HAP-1 (cell line): ENCODE data around the gene DES.

ENCODE experiments used
- DNase-seq, 2 experiments: peaks; one replicate each; pipeline ENCODE4 v3.0.0-alpha.2; 2016 to 2020; ENCODE audit warnings: low spot score in 2 of 2
- H3K27me3 ChIP-seq: fragments of 250-450 bp; sonication (Bioruptor Pico); 2 replicates; pipeline ENCODE4 v1.5.1; 2020; ENCODE audit warnings: low read depth, mild to moderate bottlenecking, moderate library complexity
- H3K36me3 ChIP-seq: fragments of 250-450 bp; sonication (Bioruptor Pico); replicated peaks from 2 replicates; pipeline ENCODE4 v1.5.1; 2020; ENCODE audit warnings: mild to moderate bottlenecking
- H3K4me1 ChIP-seq: fragments of 250-450 bp; sonication (Bioruptor Pico); 2 replicates; pipeline ENCODE4 v1.5.1; 2020; ENCODE audit warnings: mild to moderate bottlenecking
- H3K4me3 ChIP-seq: fragments of 250-450 bp; sonication (Bioruptor Pico); 2 replicates; pipeline ENCODE4 v1.5.1; 2020; ENCODE audit warnings: mild to moderate bottlenecking, moderate library complexity
- H3K9me3 ChIP-seq: fragments of 250-450 bp; sonication (Bioruptor Pico); 2 replicates; pipeline ENCODE4 v1.5.1; 2020; ENCODE audit warnings: mild to moderate bottlenecking, moderate library complexity
- in situ Hi-C: fragments of 300-500 bp; cut with MboI; formaldehyde crosslinking; loops from 3 replicates; pipeline ENCODE4 v1.14.3; 2020; ENCODE audit warnings: low sequenced_read_pairs, inconsistent platforms, mixed read lengths

The DES gene

DNA sequence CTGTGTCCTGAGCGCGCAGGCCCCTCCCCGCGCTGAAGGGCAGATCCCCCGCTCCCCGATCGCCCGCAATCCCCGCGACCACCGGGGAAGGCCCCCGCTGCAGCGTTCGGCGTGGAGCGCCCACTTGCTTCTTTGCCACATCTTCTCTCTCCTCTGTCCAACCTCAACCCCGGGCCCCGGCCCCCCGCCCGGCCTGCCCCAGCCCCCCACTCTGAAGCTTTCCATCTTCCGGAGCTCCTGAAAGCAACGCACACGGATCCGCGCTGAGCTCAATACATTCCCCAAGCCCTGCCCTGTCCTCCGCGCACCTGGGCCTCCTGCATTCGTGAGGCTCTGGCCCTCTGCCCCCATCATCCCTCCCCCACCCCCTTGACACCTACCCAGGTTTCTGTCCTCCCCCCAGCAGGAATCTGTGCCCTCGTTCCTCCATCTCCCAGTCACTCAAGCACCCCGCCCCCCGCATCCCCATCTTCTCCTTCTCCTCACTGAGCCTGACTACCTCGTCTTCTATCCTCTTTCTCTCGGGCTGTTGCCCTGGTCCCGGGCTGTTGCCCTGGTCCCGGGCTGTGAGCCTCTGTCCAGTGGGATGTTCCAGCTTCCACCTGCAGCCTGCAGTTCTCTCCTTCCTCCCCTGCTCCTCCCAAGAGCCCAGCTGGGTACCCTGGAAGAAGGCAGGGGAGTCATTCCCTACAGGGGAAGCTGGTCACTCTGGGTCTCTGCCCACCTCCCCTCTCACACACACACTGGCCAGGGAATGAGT is 24.3 kb downstream of the DES start:
- Histone ChIP-seq H3K9me3 (no peaks in the 10 kb centered on the region), H3K27me3 (no peaks in the 10 kb centered on the region), H3K4me3 (peak overlapping the region; percentile 38), H3K4me1 (peaks cover 9% of the 10 kb centered on the region), H3K36me3 (no peaks in the 10 kb centered on the region)
- DNase-seq, result no peak
- in situ Hi-C loops, result no loop called here

DNA sequence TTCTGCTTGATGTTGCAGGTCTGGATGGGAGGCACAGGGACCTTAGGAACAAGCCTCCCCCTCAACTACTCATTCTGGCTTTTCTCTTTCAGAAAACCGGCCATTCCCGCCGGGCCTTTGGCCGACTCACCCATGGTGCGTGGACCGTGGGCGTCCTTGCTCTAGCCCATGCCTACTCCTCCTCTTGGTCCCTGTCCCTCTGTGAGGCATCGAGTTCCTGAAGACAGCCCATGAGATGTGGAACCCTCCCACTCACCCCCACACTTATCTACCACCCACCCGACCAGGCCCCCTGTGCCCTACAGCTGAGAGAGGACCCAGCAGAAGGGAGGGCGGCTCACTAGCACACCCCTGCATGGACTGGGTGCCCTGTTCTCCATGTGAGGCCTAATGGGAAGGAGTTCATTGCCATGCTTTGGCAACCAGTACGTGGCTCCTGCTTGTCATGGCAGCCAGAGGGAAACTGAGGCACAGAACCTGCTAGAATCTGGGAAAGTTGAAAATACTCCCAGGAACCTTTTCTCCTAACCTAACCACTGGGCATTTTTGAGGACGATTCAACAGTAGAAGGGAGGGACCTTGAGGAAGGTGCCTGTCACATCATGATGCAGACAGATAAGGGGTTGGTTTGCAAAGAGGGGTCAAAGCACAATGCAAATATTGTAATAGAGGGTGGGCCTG is 25.0 kb downstream of the DES start:
- in situ Hi-C loops, result no loop called here
- no peak for DNase-seq
- H3K36me3 ChIP-seq, result no peaks in the 10 kb centered on the region
- no peaks in the 10 kb centered on the region for H3K9me3 ChIP-seq
- peaks cover 9% of the 10 kb centered on the region for H3K4me1 ChIP-seq
- H3K27me3 ChIP-seq, result no peaks in the 10 kb centered on the region
- H3K4me3 ChIP-seq, result peak overlapping the region; percentile 38

DNA sequence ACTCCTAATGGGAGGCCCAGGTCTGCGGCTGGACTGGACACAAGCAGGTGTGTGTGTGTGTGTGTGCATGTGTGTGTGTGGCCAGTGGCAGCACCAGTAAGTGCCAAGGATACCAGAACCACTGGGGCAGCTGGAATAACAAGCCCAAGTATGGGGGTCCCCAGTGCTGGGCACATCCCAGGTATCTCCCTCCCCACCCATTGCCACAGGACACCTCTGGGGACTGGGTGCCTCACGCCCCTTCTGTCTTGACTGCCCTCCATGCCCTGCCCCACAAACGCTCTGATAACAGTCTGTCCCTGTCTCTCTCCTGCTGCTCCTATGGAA is 25.5 kb downstream of the DES start:
- no peaks in the 10 kb centered on the region for H3K9me3 ChIP-seq
- no peaks in the 10 kb centered on the region for H3K27me3 ChIP-seq
- DNase-seq, result no peak
- in situ Hi-C loops, result no loop called here
- H3K36me3 ChIP-seq, result no peaks in the 10 kb centered on the region
- H3K4me1 ChIP-seq, result peaks cover 9% of the 10 kb centered on the region
- H3K4me3 ChIP-seq, result no peak overlapping the region

DNA sequence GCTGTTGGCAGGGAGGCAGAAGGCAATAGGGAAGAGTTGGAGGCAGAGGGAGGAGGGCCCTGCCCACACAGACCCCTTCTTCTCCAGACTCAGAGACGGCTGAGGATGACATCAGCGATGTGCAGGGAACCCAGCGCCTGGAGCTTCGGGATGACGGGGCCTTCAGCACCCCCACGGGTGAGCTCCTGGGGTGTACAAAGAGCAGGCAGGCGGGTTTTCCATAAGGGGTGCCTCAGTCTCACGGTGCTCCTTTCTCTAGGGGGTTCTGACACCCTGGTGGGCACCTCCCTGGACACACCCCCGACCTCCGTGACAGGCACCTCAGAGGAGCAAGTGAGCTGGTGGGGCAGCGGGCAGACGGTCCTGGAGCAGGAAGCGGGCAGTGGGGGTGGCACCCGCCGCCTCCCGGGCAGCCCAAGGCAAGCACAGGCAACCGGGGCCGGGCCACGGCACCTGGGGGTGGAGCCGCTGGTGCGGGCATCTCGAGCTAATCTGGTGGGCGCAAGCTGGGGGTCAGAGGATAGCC is 26.5 kb downstream of the DES start:
- H3K36me3 ChIP-seq, result 0 out of 2 replicates have a peak, but pooled peaks cover 4% of the 10 kb centered on the region
- H3K27me3 ChIP-seq, result no peaks in the 10 kb centered on the region
- DNase-seq, result no peak
- H3K4me1 ChIP-seq, result peaks cover 9% of the 10 kb centered on the region
- in situ Hi-C loops, result no loop called here
- H3K9me3 ChIP-seq, result no peaks in the 10 kb centered on the region
- H3K4me3 ChIP-seq, result no peak overlapping the region

DNA sequence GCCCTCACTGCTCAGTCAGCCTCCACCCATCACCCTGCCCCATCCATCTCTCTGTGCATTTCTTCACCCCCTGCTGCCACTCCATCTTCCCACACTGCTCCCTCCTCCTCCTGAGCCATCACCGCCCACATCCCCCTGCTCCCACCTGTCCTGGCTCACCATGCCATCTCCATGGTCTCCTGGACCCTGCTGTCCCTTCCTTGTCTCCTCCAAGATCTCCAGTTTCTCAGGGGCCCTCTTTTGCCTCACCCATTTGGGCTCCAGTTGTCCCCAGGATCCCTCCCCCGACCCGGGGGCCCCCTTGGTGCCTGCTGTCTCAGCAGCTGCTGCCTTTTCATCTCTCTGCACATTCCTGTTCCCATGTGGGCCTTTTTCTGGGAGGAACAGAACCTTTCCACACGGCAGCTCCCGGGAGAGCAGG is 27.1 kb downstream of the DES start:
- no peaks in the 10 kb centered on the region for H3K9me3 ChIP-seq
- H3K4me3 ChIP-seq, result no peak overlapping the region
- peaks cover 9% of the 10 kb centered on the region for H3K4me1 ChIP-seq
- H3K36me3 ChIP-seq, result 0 out of 2 replicates have a peak, but pooled peaks cover 4% of the 10 kb centered on the region
- H3K27me3 ChIP-seq, result no peaks in the 10 kb centered on the region
- in situ Hi-C loops, result no loop called here
- no peak for DNase-seq

DNA sequence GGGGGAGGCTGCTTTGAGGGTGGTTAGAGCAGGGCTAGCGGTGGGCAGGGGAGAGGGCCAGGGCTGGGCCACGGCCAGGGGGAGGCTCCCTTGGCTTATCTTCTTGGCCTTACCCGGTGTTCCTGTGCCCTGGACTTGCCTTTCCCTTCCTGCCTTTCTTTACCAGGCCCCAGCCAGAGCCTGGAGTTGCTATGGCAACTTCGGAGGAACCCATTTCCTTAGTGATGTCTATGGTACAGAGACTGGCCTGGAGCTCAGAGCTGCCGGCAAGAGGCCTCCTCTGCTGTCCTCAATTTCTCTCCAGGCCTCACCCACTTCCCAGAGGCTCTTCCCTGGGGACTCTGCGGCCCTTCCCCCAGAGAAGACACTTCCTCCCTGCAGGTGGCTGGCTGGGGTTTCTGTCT is 27.9 kb downstream of the DES start:
- peak in 1 of 2 experiments; percentile 34 for DNase-seq
- Histone ChIP-seq H3K4me1 (peaks cover 5% of the 10 kb centered on the region), H3K36me3 (0 out of 2 replicates have a peak, but pooled peaks cover 4% of the 10 kb centered on the region), H3K27me3 (no peaks in the 10 kb centered on the region), H3K9me3 (no peaks in the 10 kb centered on the region), H3K4me3 (no peak overlapping the region)
- in situ Hi-C loops, result no loop called here

DNA sequence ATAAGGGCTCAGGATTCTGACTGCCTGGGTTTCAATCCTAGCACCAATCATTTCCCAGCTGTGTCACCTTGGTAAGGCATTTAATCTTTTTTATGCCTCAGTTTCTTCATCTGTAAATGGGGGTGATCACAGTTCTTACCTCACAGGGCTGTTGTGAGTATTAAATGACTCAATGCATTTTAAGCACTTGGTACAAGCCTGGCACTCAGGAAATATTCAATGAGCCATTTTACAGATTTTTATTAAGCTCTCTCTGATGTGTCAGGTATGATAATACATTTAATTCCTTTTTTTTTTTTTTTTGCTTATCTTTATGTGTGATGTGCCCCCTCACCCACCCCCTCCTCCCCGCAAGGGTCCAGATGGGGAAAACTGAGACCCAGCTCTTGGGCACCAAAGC is 28.5 kb downstream of the DES start:
- H3K4me1 ChIP-seq, result no peaks in the 10 kb centered on the region
- H3K9me3 ChIP-seq, result no peaks in the 10 kb centered on the region
- no peaks in the 10 kb centered on the region for H3K27me3 ChIP-seq
- in situ Hi-C loops, result no loop called here
- no peak overlapping the region for H3K4me3 ChIP-seq
- DNase-seq, result no peak
- H3K36me3 ChIP-seq, result 0 out of 2 replicates have a peak, but pooled peaks cover 4% of the 10 kb centered on the region

DNA sequence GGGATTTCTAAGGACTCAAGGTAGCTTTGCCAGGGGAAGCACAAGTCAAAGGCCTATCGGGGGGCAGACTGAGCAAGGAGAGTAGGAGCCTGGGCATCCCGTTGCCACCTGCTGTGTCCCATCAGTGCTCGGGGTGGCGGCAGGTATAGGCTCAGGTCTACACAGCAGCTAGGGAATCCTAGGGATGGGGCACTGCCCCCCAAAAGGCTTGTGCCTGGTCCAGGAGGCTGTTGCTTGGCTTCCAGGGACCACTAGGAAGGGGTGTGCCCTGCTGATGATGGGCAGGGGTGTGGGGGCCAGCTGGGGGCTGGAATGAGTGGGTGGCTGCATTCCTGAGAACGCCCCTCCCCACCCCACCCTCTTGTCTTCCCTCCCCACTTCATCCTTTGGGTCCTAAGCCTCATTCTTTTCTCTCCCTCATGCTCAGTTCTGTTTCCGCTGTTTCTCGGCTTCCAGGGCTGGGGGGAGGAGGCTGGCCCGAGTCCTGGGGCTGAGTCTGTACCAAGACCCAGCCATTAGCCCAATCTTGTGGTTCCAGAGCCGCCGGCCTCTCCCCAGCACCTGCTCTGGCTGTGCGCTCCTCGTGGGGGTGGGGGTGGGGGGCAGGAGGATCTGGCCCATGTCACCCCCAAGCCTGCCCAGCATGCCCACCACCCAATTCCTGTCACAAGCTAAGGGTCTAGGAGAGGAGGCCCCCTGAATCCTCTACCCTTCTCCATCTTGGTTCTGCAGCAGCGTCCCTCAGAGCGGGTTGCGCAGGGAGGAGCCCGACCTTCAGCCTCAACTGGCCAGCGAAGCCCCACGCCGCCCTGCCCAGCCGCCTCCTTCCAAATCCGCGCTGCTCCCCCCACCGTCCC is 29.3 kb downstream of the DES start:
- Histone ChIP-seq H3K27me3 (no peaks in the 10 kb centered on the region), H3K36me3 (0 out of 2 replicates have a peak, but pooled peaks cover 4% of the 10 kb centered on the region), H3K4me3 (no peak overlapping the region), H3K4me1 (no peaks in the 10 kb centered on the region), H3K9me3 (no peaks in the 10 kb centered on the region)
- in situ Hi-C loops, result no loop called here
- no peak for DNase-seq

DNA sequence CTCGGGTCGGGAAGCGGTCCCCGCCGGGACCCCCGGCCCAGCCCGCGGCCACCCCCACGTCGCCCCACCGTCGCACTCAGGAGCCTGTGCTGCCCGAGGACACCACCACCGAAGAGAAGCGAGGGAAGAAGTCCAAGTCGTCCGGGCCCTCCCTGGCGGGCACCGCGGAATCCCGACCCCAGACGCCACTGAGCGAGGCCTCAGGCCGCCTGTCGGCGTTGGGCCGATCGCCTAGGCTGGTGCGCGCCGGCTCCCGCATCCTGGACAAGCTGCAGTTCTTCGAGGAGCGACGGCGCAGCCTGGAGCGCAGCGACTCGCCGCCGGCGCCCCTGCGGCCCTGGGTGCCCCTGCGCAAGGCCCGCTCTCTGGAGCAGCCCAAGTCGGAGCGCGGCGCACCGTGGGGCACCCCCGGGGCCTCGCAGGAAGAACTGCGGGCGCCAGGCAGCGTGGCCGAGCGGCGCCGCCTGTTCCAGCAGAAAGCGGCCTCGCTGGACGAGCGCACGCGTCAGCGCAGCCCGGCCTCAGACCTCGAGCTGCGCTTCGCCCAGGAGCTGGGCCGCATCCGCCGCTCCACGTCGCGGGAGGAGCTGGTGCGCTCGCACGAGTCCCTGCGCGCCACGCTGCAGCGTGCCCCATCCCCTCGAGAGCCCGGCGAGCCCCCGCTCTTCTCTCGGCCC is 30.1 kb downstream of the DES start:
- H3K36me3 ChIP-seq, result 0 out of 2 replicates have a peak, but pooled peaks cover 4% of the 10 kb centered on the region
- no peak for DNase-seq
- no peaks in the 10 kb centered on the region for H3K4me1 ChIP-seq
- in situ Hi-C loops, result no loop called here
- no peak overlapping the region for H3K4me3 ChIP-seq
- H3K9me3 ChIP-seq, result no peaks in the 10 kb centered on the region
- H3K27me3 ChIP-seq, result no peaks in the 10 kb centered on the region

DNA sequence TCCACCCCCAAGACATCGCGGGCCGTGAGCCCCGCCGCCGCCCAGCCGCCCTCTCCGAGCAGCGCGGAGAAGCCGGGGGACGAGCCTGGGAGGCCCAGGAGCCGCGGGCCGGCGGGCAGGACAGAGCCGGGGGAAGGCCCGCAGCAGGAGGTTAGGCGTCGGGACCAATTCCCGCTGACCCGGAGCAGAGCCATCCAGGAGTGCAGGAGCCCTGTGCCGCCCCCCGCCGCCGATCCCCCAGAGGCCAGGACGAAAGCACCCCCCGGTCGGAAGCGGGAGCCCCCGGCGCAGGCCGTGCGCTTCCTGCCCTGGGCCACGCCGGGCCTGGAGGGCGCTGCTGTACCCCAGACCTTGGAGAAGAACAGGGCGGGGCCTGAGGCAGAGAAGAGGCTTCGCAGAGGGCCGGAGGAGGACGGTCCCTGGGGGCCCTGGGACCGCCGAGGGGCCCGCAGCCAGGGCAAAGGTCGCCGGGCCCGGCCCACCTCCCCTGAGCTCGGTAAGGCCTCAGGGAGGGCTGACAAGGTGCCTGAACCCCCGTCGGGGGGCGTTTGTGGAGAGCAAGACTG is 30.7 kb downstream of the DES start:
- Histone ChIP-seq H3K27me3 (no peaks in the 10 kb centered on the region), H3K4me3 (no peak overlapping the region), H3K36me3 (0 out of 2 replicates have a peak, but pooled peaks cover 4% of the 10 kb centered on the region), H3K9me3 (no peaks in the 10 kb centered on the region), H3K4me1 (no peaks in the 10 kb centered on the region)
- DNase-seq, result no peak
- in situ Hi-C loops, result no loop called here

DNA sequence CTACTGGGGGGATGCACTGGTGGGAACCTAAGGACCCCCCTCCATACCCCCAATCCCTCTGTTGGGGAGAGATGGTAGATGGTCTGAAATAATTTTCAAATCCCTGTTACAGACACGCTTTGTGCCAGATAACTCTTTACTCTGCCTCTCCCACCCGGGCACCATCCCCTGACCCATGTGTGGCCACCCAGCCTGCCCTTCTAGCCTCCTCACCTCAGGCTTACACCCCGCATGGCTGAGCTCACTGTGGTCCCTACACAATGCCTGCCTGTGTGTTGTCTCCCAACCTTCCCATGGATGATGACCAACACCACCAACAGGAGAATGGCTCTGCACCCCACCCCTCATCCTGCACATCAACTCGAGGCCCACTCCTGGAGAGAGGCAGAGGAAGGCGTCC is 31.4 kb downstream of the DES start:
- Histone ChIP-seq H3K9me3 (no peaks in the 10 kb centered on the region), H3K36me3 (0 out of 2 replicates have a peak, but pooled peaks cover 4% of the 10 kb centered on the region), H3K27me3 (no peaks in the 10 kb centered on the region), H3K4me3 (no peak overlapping the region), H3K4me1 (no peaks in the 10 kb centered on the region)
- no peak for DNase-seq
- in situ Hi-C loops, result no loop called here

DNA sequence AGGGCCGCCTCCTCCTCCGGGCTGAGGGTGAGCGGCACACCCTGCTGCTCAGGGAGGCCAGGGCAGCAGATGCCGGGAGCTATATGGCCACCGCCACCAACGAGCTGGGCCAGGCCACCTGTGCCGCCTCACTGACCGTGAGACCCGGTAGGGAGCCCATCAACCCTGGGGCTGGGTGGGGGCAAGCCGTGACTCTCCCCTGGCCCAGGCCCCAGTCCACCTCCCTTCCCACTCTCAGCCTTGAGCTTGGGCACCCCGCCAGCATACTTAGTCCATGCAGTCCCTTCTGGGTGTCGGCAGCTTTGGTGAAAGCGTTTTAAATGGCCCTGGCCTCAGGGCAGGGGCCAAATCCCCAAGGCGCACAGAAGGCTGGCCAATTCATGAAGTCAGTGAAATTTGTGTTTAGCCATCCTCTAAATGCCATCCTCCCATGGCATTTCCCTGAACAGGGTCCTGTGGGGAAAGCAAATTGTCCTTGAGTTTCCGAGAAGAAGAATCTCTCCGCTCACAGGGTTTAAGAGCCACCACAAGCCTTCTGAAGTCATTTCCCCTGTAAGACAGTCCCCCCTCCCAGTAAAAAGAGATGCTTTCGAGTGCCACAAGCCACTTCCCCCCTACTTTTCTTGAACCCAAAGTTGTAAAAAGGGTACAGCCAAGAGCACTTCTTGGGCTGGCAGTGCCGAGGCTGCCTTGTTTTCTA is 33.6 kb downstream of the DES start:
- no peak overlapping the region for H3K4me3 ChIP-seq
- H3K27me3 ChIP-seq, result no peaks in the 10 kb centered on the region
- 0 out of 2 replicates have a peak, but pooled peaks cover 4% of the 10 kb centered on the region for H3K36me3 ChIP-seq
- in situ Hi-C loops, result no loop called here
- no peaks in the 10 kb centered on the region for H3K4me1 ChIP-seq
- DNase-seq, result no peak
- no peaks in the 10 kb centered on the region for H3K9me3 ChIP-seq
